Vagina (tissue), 2 donors: ENCODE results near the gene ARHGEF17. TPM values are rescaled to one million over a fixed set of nuclear protein-coding genes. Genes with fewer than 3 reads are reported as not detected.

Source experiments
- DNase-seq, 2 donors: peaks; one replicate each; pipeline ENCODE4 v3.0.0-alpha.2; 2017; ENCODE audit errors: extremely low spot score in 2 of 2
- H3K27ac ChIP-seq: fragments of 200-600 bp; sonication (generic); one replicate; pipeline ENCODE4 v1.5.1; 2019
- H3K27me3 ChIP-seq: fragments of 200-600 bp; sonication (generic); one replicate; pipeline ENCODE4 v1.5.1; 2019
- H3K36me3 ChIP-seq, 2 donors: fragments of 200-600 bp; sonication (generic); one replicate each; pipeline ENCODE4 v1.5.1; 2017 to 2019
- H3K4me1 ChIP-seq: fragments of 200-600 bp; sonication (generic); one replicate; pipeline ENCODE4 v1.5.1; 2019
- H3K4me3 ChIP-seq, 2 donors: fragments of 200-600 bp; sonication (generic); 1 replicate in 1 of 2; 2 replicates in 1 of 2; pipeline ENCODE4 v1.5.1; 2016 to 2019
- H3K9me3 ChIP-seq: fragments of 200-600 bp; sonication (generic); one replicate; pipeline ENCODE4 v1.5.1; 2019
- POLR2A ChIP-seq, 2 donors: fragments of 450-650 bp; IDR thresholded peaks; one replicate each; pipeline ENCODE4 v1.6.1; 2017; ENCODE audit warnings: antibody characterized with exemption in 2 of 2, mild to moderate bottlenecking in 2 of 2, moderate library complexity in 2 of 2
- POLR2AphosphoS5 ChIP-seq, 2 donors: sonication (generic); formaldehyde crosslinking; IDR thresholded peaks; one replicate each; pipeline ENCODE4 v1.9.0; 2017; ENCODE audit warnings: antibody characterized with exemption in 2 of 2, mild to moderate bottlenecking in 2 of 2, low read depth in 1 of 2; ENCODE audit not compliant: insufficient read depth in 1 of 2
- intact Hi-C: fragments of 100-400 bp; cut with DNase I; formaldehyde crosslinking; loops from one replicate; pipeline ENCODE4 v1.15.1; 2023
- total RNA-seq: library from RNA; depleted of rRNA; stranded (reverse); fragments of >200 nt; gene quantifications from one replicate; pipeline ENCODE4 v1.2.3, GENCODE V29; 2016
- TF ChIP-seq, protein P1 (sequence below), 3 experiments: fragments of 450-650 bp in 2 of 3; fragments of 200-600 bp in 1 of 3; sonication (generic) in 1 of 3; IDR thresholded peaks; one replicate each; pipeline ENCODE4 v1.5.1; 2017 to 2019; ENCODE audit warnings: antibody characterized with exemption in 3 of 3, mild to moderate bottlenecking in 2 of 3, moderate library complexity in 2 of 3

Gene ARHGEF17
- total RNA-seq, 1 donor from 2014 or later = 32.9 TPM

DNA sequence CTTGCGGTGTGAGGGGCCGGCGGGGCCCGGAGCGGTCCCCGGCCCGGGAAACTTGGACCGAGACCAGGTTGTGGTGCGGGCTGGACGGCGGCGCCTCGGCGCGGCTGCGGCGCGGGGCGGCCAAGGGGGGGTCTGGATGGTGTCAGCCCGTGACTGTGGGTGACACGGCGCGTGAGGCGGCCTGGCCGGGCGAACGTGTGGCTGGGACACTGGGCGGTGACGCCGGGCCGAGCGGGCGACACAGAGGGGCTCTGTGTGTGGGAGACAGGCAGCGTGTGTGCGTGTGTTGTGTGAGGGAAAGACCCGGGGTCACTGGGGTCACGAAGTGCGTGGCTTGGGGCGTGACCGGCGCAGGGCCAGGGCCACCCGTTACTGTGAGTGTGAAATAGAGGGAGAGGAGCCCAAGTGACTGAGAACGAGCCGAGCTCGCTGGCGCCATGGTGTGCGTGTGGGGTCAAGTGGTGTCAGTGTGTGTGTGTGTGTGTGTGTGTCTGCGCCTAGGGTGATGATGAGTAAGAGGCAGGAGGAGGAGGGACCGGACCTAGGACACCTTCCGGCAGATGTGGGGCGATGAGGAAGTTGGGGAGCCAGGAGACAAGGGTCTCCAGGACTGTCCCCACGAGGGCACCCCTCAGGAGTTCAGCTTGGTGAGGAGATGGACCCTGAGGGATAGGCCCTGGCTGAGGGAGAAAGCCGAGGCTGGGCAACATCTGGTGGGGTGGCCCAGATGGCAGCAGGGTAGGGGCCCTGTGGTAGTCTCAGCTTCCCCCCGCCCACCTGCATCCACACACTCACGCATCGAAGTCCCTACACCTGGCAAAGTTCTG lies 68.9 kb downstream of the ARHGEF17 start:
- no peaks in the 10 kb centered on the region for H3K9me3 ChIP-seq
- peak in 1 of 2 donors; percentile 35 for TF ChIP-seq POLR2AphosphoS5 (IDR thresholded peaks at IDR 0.05; ENCODE audit: insufficient read depth in 1 of 2, low read depth in 1 of 2)
- TF ChIP-seq POLR2A (IDR thresholded peaks at IDR 0.05) = no peak
- no peaks in the 10 kb centered on the region for H3K36me3 ChIP-seq
- no peaks in the 10 kb centered on the region for H3K27me3 ChIP-seq
- H3K4me3 ChIP-seq = peak overlapping the region; percentile 73 to 77
- no peak for DNase-seq
- peaks cover 18% of the 10 kb centered on the region for H3K4me1 ChIP-seq
- peak overlapping the region; percentile 87 for H3K27ac ChIP-seq
- intact Hi-C loops = no loop called here

DNA sequence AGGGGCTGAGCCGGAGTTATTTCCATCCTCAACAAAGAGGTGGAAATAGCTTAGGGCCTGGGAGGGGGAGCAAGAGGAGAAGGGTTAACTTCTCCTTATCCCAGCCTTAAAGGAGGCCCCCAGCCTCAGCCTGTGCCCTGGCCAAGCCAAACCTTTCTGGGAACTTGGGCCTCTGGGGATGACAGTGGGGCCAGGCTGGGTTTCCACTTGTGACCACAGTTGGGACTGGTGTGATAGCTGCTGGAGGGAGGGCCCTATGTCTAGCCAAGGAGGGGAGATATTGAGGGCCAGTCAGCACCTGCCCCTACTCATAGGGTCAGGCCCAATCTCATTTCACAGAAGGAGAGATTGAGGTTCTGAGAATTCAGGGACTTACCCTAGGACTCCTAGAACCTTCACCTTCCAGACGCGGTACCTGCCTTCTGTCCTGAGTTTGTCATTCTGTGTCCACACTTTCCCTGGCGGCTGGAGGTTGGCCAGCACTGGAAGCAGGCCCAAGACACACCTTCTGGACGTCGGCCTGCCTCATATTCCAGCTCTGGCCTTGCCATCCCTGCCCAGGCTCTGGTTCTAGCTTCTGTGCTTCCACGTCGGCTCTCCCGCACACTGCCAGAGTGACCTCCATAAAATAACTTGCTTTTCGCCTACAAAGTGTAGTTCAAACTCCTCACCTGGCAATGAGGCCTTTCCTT lies 71.3 kb downstream of the ARHGEF17 start:
- Histone ChIP-seq H3K27me3 (no peaks in the 10 kb centered on the region), H3K36me3 (no peaks in the 10 kb centered on the region), H3K27ac (no peak overlapping the region), H3K9me3 (no peaks in the 10 kb centered on the region), H3K4me1 (peaks cover 33% of the 10 kb centered on the region), H3K4me3 (no peak overlapping the region)
- no peak for DNase-seq
- intact Hi-C loops = no loop called here
- TF ChIP-seq POLR2A (IDR thresholded peaks at IDR 0.05) (no peak), POLR2AphosphoS5 (IDR thresholded peaks at IDR 0.05; ENCODE audit: insufficient read depth in 1 of 2, low read depth in 1 of 2) (no peak)
- TF ChIP-seq, protein P1, sequence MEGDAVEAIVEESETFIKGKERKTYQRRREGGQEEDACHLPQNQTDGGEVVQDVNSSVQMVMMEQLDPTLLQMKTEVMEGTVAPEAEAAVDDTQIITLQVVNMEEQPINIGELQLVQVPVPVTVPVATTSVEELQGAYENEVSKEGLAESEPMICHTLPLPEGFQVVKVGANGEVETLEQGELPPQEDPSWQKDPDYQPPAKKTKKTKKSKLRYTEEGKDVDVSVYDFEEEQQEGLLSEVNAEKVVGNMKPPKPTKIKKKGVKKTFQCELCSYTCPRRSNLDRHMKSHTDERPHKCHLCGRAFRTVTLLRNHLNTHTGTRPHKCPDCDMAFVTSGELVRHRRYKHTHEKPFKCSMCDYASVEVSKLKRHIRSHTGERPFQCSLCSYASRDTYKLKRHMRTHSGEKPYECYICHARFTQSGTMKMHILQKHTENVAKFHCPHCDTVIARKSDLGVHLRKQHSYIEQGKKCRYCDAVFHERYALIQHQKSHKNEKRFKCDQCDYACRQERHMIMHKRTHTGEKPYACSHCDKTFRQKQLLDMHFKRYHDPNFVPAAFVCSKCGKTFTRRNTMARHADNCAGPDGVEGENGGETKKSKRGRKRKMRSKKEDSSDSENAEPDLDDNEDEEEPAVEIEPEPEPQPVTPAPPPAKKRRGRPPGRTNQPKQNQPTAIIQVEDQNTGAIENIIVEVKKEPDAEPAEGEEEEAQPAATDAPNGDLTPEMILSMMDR (IDR thresholded peaks at IDR 0.05) = no peak

DNA sequence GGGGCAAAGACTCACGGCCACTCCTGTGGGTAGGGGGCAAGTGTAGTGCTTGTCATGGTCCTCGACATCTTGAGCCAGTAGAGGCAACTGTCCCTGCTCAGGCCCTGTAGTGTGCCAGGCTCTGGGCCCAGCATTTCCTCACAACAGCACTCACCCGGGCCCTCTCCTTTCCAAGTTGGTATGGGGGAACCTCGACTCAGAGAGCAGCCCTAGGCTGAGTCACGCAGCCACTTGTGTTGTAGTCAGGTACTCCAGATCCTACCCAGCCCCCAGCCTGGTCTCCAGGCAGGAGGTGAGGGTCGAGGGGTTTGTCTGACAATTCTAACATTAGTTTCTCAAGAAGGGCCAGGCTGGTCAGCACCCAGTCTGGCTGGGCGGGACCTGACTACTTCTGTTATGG lies 72.3 kb downstream of the ARHGEF17 start:
- no peak for TF ChIP-seq POLR2A (IDR thresholded peaks at IDR 0.05)
- TF ChIP-seq, protein P1 (IDR thresholded peaks at IDR 0.05) = no peak
- no peak for TF ChIP-seq POLR2AphosphoS5 (IDR thresholded peaks at IDR 0.05; ENCODE audit: insufficient read depth in 1 of 2, low read depth in 1 of 2)
- Histone ChIP-seq H3K9me3 (no peaks in the 10 kb centered on the region), H3K27ac (no peak overlapping the region), H3K27me3 (no peaks in the 10 kb centered on the region), H3K4me3 (no peak overlapping the region), H3K4me1 (peaks cover 43% of the 10 kb centered on the region), H3K36me3 (no peaks in the 10 kb centered on the region)
- intact Hi-C loops = no loop called here
- no peak for DNase-seq

DNA sequence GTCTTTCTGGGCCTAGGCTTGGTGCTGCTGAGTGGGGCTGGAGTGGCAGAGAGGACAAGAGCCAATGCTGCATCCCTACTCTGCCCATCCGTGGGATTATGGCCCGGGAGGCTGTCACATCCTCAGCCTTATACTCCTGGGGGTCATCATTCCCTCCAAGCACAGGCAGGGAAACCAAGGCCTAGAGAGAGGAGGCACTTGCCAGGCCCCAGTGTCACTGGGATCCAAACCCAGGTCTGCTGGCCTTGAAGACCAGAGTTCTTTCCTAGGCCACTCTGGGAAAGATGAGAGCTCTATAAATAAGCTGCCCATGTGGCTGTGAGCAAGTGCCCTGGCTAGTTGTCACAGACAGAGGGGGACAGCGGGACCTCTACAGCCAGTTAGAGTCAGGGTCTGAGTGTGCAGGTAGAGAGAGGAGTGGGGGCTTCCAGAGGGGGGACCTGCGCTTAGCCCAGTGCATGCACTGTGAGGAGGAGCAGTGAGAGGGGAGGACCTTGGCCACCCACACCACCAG lies 72.9 kb downstream of the ARHGEF17 start:
- TF ChIP-seq POLR2A (IDR thresholded peaks at IDR 0.05) (no peak), POLR2AphosphoS5 (IDR thresholded peaks at IDR 0.05; ENCODE audit: insufficient read depth in 1 of 2, low read depth in 1 of 2) (no peak)
- TF ChIP-seq, protein P1 (IDR thresholded peaks at IDR 0.05) = no peak
- no peak for DNase-seq
- Histone ChIP-seq H3K4me3 (no peak overlapping the region), H3K36me3 (no peaks in the 10 kb centered on the region), H3K27me3 (no peaks in the 10 kb centered on the region), H3K9me3 (no peaks in the 10 kb centered on the region), H3K27ac (no peak overlapping the region), H3K4me1 (peaks cover 49% of the 10 kb centered on the region)
- intact Hi-C loops = no loop called here

DNA sequence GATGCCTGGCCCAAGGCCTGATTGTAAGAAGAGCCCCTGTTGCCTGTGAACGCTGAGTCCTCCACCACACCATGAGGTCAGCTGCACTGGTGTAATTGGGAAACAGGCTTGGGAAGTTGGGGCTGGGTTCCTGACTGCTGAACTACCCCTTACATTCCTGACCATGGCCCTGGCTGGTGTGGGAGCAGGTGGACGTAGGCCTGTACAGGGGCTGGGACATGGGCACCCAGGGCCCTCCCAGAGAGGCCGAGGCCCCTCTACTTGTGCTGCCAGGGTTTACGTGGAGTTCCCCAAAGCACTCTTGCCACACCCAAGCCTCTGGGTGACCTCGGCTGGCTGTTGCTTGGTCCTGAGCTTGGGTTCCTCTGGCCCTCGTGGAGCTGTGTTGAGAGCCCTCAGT lies 73.5 kb downstream of the ARHGEF17 start:
- Histone ChIP-seq H3K4me3 (no peak overlapping the region), H3K27me3 (no peaks in the 10 kb centered on the region), H3K9me3 (no peaks in the 10 kb centered on the region), H3K36me3 (no peaks in the 10 kb centered on the region), H3K4me1 (peaks cover 54% of the 10 kb centered on the region), H3K27ac (no peak overlapping the region)
- TF ChIP-seq POLR2AphosphoS5 (IDR thresholded peaks at IDR 0.05; ENCODE audit: insufficient read depth in 1 of 2, low read depth in 1 of 2) = no peak
- TF ChIP-seq, protein P1 (IDR thresholded peaks at IDR 0.05) = no peak
- no peak for TF ChIP-seq POLR2A (IDR thresholded peaks at IDR 0.05)
- intact Hi-C loops = no loop called here
- no peak for DNase-seq
